Esophagus muscularis mucosa (tissue), 4 donors: Measurements from ENCODE around the gene CLIP1.

Experiments used
- CTCF ChIP-seq, 3 experiments: fragments of 200-600 bp in 2 of 3; fragments of 450-650 bp in 1 of 3; sonication (generic) in 2 of 3; IDR thresholded peaks; one replicate each; pipeline ENCODE4 v1.5.1; 2017 to 2019; ENCODE audit warnings: antibody characterized with exemption in 3 of 3, mild to moderate bottlenecking in 2 of 3, moderate library complexity in 1 of 3
- EP300 ChIP-seq: sonication (generic); formaldehyde crosslinking; IDR thresholded peaks from one replicate; pipeline ENCODE4 v1.6.1; 2017; ENCODE audit warnings: antibody characterized with exemption
- POLR2A ChIP-seq: fragments of 450-650 bp; IDR thresholded peaks from one replicate; pipeline ENCODE4 v1.6.1; 2017; ENCODE audit warnings: antibody characterized with exemption, moderate library complexity, mild to moderate bottlenecking, low read depth
- POLR2AphosphoS5 ChIP-seq, 2 donors: sonication (generic); formaldehyde crosslinking; IDR thresholded peaks; one replicate each; pipeline ENCODE4 v1.6.1; 2017; ENCODE audit warnings: antibody characterized with exemption in 2 of 2

GRCh38 chr12:122366685-122367475 is 55.6 kb downstream of the CLIP1 start:
- TF ChIP-seq CTCF (IDR thresholded peaks at IDR 0.05) (no peak), POLR2A (no peak), POLR2AphosphoS5 (IDR thresholded peaks at IDR 0.05) (peak; percentile 89 to 92), EP300 (no peak)
